HCT116 (cell line): ENCODE data around the gene YAP1. TPM values are rescaled to one million over a fixed set of nuclear protein-coding genes. Genes with fewer than 3 reads are reported as not detected.

Experiments
- ATAC-seq: fragments of 200-7000 bp; cut with Tn5 transposase; 2 replicates; pipeline ENCODE4 v1.9.1; 2020; ENCODE audit warnings: mild to moderate bottlenecking, moderate library complexity
- BruUV-seq: library from RNA; stranded (reverse); fragments of 400-500 nt; replicated peaks from 2 replicates; lab custom pipeline; 2021; lab: Mats Ljungman, UMichigan
- CTCF ChIA-PET: fragments of 300-600 bp; sonication (Branson Sonifier 250); formaldehyde crosslinking; loops from one replicate; lab custom pipeline; 2021; ENCODE audit warnings: antibody characterized with exemption; lab: Charles Lee
- POLR2A ChIA-PET: fragments of 300-600, 350-600 bp; sonication (Branson Sonifier 250); formaldehyde crosslinking; loops from one replicate; lab custom pipeline; 2021; ENCODE audit warnings: antibody characterized with exemption; lab: Charles Lee
- RAD21 ChIA-PET, 2 experiments: fragments of 300-600 bp; sonication (Branson Sonifier 250); formaldehyde crosslinking; loops; one replicate each; lab custom pipeline; 2023; ENCODE audit warnings: low total read pairs in 2 of 2; ENCODE audit not compliant: uncharacterized antibody in 2 of 2, unreplicated experiment in 2 of 2, low non-redundant PET in 1 of 2; lab: Charles Lee
- DNase-seq: peaks from one replicate; pipeline ENCODE4 v3.0.0-alpha.2; 2010; ENCODE audit warnings: low read depth, low spot score
- H2AFZ ChIP-seq: fragments of 200-600 bp; shearing (Covaris generic), sonication (generic); 2 replicates; pipeline ENCODE4 v1.6.1; 2017; ENCODE audit warnings: low read depth, mixed run types, mixed read lengths, antibody characterized with exemption, low read length; ENCODE audit not compliant: poor library complexity, severe bottlenecking
- H3K27ac ChIP-seq: 2 replicates; pipeline ENCODE4 v1.5.1; 2012; ENCODE audit warnings: low read depth, low read length
- H3K27me3 ChIP-seq: fragments of 200-600 bp; sonication (generic); 2 replicates; pipeline ENCODE4 v1.6.1; 2016; ENCODE audit warnings: mixed run types, low read length, mixed read lengths; ENCODE audit not compliant: insufficient read depth
- H3K36me3 ChIP-seq, 2 experiments: fragments of 200-500 bp in 1 of 2; fragments of 200-600 bp in 1 of 2; sonication (Bioruptor generic) in 1 of 2; sonication (generic) in 1 of 2; 2 replicates each; pipeline versions ENCODE4 v1.5.1 to v1.6.1; 2014 to 2016; ENCODE audit warnings: low read length in 2 of 2, inconsistent platforms in 1 of 2, mixed read lengths in 1 of 2, mixed run types in 1 of 2; ENCODE audit not compliant: insufficient read depth in 2 of 2, control insufficient read depth in 1 of 2
- H3K4me1 ChIP-seq, 2 experiments: fragments of 200-600 bp in 1 of 2; sonication (generic) in 1 of 2; 2 replicates each; pipeline versions ENCODE4 v1.5.1 to v1.6.1; 2012 to 2017; ENCODE audit warnings: low read length in 2 of 2, inconsistent platforms in 1 of 2, mild to moderate bottlenecking in 1 of 2, mixed read lengths in 1 of 2, mixed run types in 1 of 2, moderate library complexity in 1 of 2; ENCODE audit not compliant: insufficient read depth in 2 of 2, control insufficient read depth in 1 of 2
- H3K4me2 ChIP-seq: fragments of 200-600 bp; sonication (generic); 2 replicates; pipeline ENCODE4 v1.6.1; 2017; ENCODE audit warnings: mixed run types, low read length, mixed read lengths
- H3K4me3 ChIP-seq, 2 experiments: fragments of 200-600 bp in 1 of 2; sonication (generic) in 1 of 2; replicated peaks in 1 of 2; 2 replicates each; pipeline ENCODE4 v1.5.1; 2011 to 2016; ENCODE audit warnings: low read length in 2 of 2, control low read depth in 1 of 2, low read depth in 1 of 2, mild to moderate bottlenecking in 1 of 2, mixed read lengths in 1 of 2, mixed run types in 1 of 2
- H3K79me2 ChIP-seq: fragments of 200-600 bp; sonication (generic); 2 replicates; pipeline ENCODE4 v1.6.1; 2017; ENCODE audit warnings: mild to moderate bottlenecking, mixed run types, low read length, moderate library complexity, mixed read lengths; ENCODE audit not compliant: insufficient read depth
- H3K9ac ChIP-seq: fragments of 200-600 bp; sonication (generic); 2 replicates; pipeline ENCODE4 v1.6.1; 2016; ENCODE audit warnings: low read length, mixed read lengths
- H3K9me2 ChIP-seq: fragments of 200-600 bp; sonication (generic), shearing (Covaris generic); 2 replicates; pipeline ENCODE4 v1.6.1; 2017; ENCODE audit warnings: mixed run types, mild to moderate bottlenecking, moderate library complexity; ENCODE audit not compliant: insufficient read depth
- H3K9me3 ChIP-seq, 2 experiments: fragments of 200-500 bp in 1 of 2; fragments of 200-600 bp in 1 of 2; sonication (Bioruptor generic) in 1 of 2; sonication (generic) in 1 of 2; 2 replicates each; pipeline ENCODE4 v1.6.1; 2014 to 2017; ENCODE audit warnings: low read length in 2 of 2, mixed read lengths in 2 of 2, inconsistent platforms in 1 of 2, low read depth in 1 of 2, mild to moderate bottlenecking in 1 of 2, mixed run types in 1 of 2, moderate library complexity in 1 of 2; ENCODE audit not compliant: control insufficient read depth in 1 of 2, insufficient read depth in 1 of 2
- H4K20me1 ChIP-seq: fragments of 200-600 bp; sonication (generic), shearing (Covaris generic); 2 replicates; pipeline ENCODE4 v1.6.1; 2017; ENCODE audit warnings: mixed run types, mild to moderate bottlenecking, moderate library complexity; ENCODE audit not compliant: insufficient read depth
- CBX3 ChIP-seq: IDR thresholded peaks from 2 replicates; pipeline ENCODE4 v1.6.1; 2012; ENCODE audit warnings: low read depth
- EZH2phosphoT487 ChIP-seq: fragments of 200-600 bp; IDR thresholded peaks from 2 replicates; pipeline ENCODE4 v1.6.1; 2018; ENCODE audit warnings: antibody characterized with exemption, borderline replicate concordance
- JUND ChIP-seq: IDR thresholded peaks from 2 replicates; pipeline ENCODE4 v1.6.1; 2012
- SIN3A ChIP-seq: IDR thresholded peaks from 2 replicates; pipeline ENCODE4 v1.6.1; 2012; ENCODE audit warnings: low read depth
- SP1 ChIP-seq: IDR thresholded peaks from 2 replicates; pipeline ENCODE4 v1.6.1; 2012; ENCODE audit warnings: low read depth
- ZNF274 ChIP-seq: fragments of 200-500 bp; sonication (Bioruptor generic); IDR thresholded peaks from 2 replicates; pipeline ENCODE4 v1.6.1; 2014; ENCODE audit warnings: mild to moderate bottlenecking, low read depth, low read length, inconsistent platforms
- intact Hi-C: fragments of 100-400 bp; cut with micrococcal nuclease; formaldehyde crosslinking; loops from 2 replicates; pipeline ENCODE4 v1.10.0; 2022
- total RNA-seq: library from RNA; stranded (reverse); gene quantifications from one replicate; pipeline ENCODE4 v1.2.1, GENCODE V29; 2021; ENCODE audit not compliant: unreplicated experiment
- TF ChIP-seq, protein P1 (sequence below): IDR thresholded peaks from 2 replicates; pipeline ENCODE4 v1.6.1; 2012; ENCODE audit warnings: low read depth
- TF ChIP-seq, protein P2 (sequence below), 3 experiments: fragments of 200-600 bp in 1 of 3; sonication (generic) in 1 of 3; IDR thresholded peaks in 2 of 3; conservative IDR thresholded peaks in 1 of 3; 2 replicates each; pipeline ENCODE4 v1.5.1; 2012 to 2017; ENCODE audit warnings: low read depth in 2 of 3, low read length in 2 of 3, antibody characterized with exemption in 1 of 3, borderline replicate concordance in 1 of 3, control low read depth in 1 of 3, mild to moderate bottlenecking in 1 of 3, mixed read lengths in 1 of 3, mixed run types in 1 of 3, moderate library complexity in 1 of 3; ENCODE audit not compliant: insufficient read depth in 1 of 3

The YAP1 gene
- total RNA-seq, 1 experiment from 2014 or later = 88.6 TPM

GRCh38 chr11:102268985-102269470 lies 158.8 kb downstream of the YAP1 start:
- Histone ChIP-seq H3K27ac (no peak overlapping the region), H3K27me3 (no peaks in the 10 kb centered on the region), H3K9me3 (no peaks in the 10 kb centered on the region), H3K36me3 (no peaks in the 10 kb centered on the region), H3K4me3 (peak overlapping the region; percentile 29 to 55), H3K9me2 (no peaks in the 10 kb centered on the region), H3K4me2 (peak overlapping the region; percentile 78), H4K20me1 (no peaks in the 10 kb centered on the region), H2AFZ (peak overlapping the region; percentile 74), H3K79me2 (no peaks in the 10 kb centered on the region), H3K9ac (peak overlapping the region; percentile 30; the same call in 1 of the 2 replicates), H3K4me1 (peaks cover 17 to 34% of the 10 kb centered on the region in 2 experiments)
- RAD21 ChIA-PET = no interaction called here
- intact Hi-C loops = loop anchor here (5.0 kb wide), 2 partner anchors 157 to 257 kb away; partner anchors contain the start of gene YAP1
- no TSS peak for BruUV-seq
- DNase-seq (no peak), ATAC-seq (peak; percentile 55)
- CTCF ChIA-PET = interaction anchor here (0.5 to 2.8 kb wide), 16 partner anchors 9 to 397 kb away, joined by 3 to 23 read pairs (median 4); no protein-coding TSS in a partner anchor
- TF ChIP-seq SIN3A = no peak
- no peak for TF ChIP-seq JUND
- TF ChIP-seq ZNF274 = no peak
- TF ChIP-seq, protein P1, sequence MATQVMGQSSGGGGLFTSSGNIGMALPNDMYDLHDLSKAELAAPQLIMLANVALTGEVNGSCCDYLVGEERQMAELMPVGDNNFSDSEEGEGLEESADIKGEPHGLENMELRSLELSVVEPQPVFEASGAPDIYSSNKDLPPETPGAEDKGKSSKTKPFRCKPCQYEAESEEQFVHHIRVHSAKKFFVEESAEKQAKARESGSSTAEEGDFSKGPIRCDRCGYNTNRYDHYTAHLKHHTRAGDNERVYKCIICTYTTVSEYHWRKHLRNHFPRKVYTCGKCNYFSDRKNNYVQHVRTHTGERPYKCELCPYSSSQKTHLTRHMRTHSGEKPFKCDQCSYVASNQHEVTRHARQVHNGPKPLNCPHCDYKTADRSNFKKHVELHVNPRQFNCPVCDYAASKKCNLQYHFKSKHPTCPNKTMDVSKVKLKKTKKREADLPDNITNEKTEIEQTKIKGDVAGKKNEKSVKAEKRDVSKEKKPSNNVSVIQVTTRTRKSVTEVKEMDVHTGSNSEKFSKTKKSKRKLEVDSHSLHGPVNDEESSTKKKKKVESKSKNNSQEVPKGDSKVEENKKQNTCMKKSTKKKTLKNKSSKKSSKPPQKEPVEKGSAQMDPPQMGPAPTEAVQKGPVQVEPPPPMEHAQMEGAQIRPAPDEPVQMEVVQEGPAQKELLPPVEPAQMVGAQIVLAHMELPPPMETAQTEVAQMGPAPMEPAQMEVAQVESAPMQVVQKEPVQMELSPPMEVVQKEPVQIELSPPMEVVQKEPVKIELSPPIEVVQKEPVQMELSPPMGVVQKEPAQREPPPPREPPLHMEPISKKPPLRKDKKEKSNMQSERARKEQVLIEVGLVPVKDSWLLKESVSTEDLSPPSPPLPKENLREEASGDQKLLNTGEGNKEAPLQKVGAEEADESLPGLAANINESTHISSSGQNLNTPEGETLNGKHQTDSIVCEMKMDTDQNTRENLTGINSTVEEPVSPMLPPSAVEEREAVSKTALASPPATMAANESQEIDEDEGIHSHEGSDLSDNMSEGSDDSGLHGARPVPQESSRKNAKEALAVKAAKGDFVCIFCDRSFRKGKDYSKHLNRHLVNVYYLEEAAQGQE = no peak
- no peak for TF ChIP-seq EZH2phosphoT487
- TF ChIP-seq, protein P2, sequence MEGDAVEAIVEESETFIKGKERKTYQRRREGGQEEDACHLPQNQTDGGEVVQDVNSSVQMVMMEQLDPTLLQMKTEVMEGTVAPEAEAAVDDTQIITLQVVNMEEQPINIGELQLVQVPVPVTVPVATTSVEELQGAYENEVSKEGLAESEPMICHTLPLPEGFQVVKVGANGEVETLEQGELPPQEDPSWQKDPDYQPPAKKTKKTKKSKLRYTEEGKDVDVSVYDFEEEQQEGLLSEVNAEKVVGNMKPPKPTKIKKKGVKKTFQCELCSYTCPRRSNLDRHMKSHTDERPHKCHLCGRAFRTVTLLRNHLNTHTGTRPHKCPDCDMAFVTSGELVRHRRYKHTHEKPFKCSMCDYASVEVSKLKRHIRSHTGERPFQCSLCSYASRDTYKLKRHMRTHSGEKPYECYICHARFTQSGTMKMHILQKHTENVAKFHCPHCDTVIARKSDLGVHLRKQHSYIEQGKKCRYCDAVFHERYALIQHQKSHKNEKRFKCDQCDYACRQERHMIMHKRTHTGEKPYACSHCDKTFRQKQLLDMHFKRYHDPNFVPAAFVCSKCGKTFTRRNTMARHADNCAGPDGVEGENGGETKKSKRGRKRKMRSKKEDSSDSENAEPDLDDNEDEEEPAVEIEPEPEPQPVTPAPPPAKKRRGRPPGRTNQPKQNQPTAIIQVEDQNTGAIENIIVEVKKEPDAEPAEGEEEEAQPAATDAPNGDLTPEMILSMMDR (IDR thresholded peaks at IDR 0.05 in 2 of 3, conservative IDR thresholded peaks at IDR 0.05 in 1 of 3; ENCODE audit: borderline replicate concordance in 1 of 3, insufficient read depth in 1 of 3, low read depth in 2 of 3, low read length in 2 of 3) = peak in 1 of 3 experiments; percentile 4; a peak in 2 of 6 replicates
- no peak; the same call in 1 of the 2 replicates for TF ChIP-seq CBX3
- peak; percentile 1; the same call in 1 of the 2 replicates for TF ChIP-seq SP1
- POLR2A ChIA-PET = interaction anchor here (1.8 kb wide), 1 partner anchor 12 kb away, joined by 6 read pairs; no protein-coding TSS in a partner anchor
